Activated CD8-positive, alpha-beta memory T cell treated with anti-CD3 and anti-CD28 coated beads, Interleukin-2, amount 50 U/mL, for 48 hours (primary cell): ENCODE data around the gene CPVL.

Source experiments
- DNase-seq: peaks from one replicate; pipeline ENCODE4 v3.0.0-alpha.2; 2020

Gene CPVL

DNA sequence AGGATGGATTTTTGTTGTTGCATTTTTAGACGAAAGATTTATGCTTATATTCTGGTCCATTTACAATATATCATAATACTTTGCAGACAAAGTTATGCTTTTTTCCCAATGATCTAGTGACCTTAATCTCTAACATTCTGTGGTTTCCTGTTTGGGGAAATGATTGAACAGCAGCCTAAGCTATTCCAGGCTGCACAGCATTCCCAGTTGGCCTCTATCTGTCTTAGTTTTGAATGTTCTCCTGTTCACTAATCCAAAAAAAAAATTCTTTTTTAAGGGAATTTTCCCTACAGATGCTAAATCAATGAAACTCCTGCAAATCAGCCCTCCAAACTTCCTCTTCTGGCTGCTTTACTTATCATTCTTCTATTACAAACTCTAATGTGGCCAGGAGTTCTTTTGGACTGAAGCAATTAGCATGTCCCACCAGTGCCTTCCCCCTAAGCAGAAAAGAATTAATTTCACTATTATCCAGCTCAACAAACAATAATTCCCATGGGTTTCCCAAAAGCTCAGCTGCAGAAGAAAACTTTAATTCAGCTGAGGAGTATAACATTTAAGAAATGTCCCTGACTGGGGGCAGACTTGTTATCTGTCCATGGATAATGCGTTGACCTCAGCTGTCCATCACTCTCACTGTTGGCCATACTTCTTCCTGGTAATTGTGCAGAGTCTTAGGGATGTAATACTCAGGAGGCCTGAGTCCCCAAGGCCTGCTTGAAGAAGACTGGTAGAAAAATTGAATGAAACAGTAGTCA, 106.3 kb downstream of the CPVL start:
- no peak for DNase-seq

DNA sequence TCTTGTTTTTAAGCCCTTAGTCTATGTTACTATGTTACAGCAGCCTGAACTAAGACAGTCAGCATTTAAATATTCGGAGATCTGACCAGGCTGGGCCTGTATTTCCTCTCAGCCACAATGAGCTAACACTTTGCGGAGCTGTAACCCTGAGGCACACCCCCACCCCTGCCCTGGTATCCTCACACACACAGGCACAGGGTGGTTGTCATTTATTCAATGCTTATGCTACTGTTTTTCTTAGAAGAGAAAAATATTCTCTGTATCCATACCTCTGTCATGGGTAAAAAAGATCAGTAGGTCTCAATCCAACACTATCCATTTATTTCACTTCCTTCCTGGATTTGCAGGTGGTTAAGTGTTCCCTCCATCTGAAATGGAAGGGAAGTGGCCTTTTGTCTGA, 107.9 kb downstream of the CPVL start:
- no peak for DNase-seq

DNA sequence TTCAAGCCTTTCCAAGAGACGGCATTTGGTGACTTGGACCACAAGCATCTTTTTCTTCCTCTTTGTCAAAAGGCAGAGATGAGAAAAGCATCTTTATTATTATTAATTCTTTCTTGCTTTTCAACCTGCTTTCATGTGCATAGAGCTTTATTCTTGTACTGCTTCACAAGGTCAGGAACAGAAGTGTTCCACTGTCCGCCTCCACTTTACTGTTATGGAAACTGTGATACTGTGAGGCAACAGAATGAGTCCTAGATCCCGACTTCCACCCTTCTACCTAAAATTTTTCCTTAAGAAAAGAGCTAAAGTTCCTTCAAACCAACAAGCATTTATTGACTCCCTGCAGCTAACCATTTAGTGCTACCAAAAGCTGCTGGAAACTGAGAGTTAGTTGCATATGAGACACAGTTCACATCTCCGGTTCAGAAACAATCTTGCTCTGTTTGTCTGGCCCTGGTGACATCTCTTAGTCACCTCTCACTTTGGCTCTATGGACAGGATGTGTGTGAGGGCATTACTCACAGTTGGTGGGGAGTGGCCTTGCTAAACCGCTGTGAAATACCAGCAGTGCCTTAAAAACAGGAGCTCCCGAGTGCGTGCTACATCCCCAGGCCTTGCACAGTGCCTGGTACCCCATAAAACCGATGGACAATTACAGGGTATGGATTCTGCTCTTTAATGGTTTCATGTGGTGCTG, 111.1 kb downstream of the CPVL start:
- DNase-seq = no peak

GRCh38 chr7:29033584-29033983, 112.8 kb downstream of the CPVL start:
- DNase-seq = no peak

DNA sequence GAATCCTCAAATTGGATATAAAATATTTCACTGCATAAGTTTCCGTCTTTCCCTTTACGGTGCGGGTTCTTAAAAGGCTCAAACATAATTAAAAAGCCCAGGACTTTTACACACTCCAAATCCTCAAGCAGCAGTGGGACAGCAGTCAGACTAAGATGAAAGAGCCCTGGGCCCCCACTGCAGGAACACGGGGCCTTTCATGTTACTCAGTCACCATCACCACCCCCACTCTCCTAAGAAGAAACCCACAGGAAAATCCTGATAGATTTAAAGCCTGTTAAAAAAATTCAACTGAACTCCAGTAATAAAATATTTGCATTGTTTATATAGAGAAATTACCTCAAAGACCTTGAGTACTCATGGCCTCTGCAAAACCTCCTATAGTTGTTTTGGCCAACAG, 114.2 kb downstream of the CPVL start:
- no peak for DNase-seq

- DNase-seq = no peak
These were observed 115.5 kb downstream of the CPVL start for GRCh38 chr7:29030781-29031275.

DNA sequence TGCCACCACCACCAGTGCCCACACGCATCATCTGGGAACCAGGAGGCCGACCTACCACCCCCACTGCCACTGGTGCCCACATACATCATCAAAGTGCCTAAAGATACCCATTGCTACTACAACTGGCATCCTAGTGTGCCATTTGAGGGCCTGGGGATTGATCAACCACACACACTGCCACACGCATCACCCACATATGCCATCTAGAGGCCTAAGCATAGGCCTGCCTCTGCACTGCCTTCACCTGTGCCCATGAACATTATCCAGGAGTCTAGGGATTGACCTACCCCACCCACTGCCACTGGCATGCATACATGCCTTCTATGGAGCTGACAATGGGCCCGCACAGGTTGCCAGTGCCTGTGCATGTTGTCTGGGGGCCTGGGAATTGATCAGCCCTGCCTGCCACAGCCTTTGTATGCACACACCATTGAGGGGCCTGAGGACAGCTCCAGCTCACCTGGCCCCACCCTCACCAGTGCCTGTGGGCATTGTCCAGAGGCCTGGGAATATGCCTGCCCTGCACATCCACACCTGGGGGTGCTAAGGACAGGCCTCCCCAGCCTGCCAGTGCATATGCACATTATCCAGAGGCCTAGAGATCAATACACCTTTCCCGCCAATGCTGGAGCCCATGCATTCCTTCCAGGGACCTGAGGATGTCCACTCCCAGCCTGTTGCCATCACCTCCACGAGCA, 123.9 kb downstream of the CPVL start:
- DNase-seq = no peak

DNA sequence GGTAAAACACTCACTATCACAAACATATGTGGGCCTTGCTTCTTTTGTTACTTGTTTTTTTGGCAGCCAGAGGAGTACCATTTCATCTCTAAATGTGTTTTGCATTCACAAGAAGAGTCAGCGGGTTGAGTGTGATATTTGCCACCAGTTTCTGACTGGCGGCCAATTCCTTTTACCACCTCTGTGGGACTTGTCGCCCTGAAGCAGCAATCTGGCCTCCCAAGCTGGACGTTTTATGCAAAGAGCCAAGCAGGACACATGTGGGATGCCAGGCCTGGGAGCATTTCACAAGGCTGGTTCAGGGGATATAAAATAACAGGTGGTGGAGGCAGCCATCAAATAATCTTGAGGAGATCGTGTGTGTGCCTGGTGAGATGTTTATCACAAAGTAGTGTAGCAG, 126.4 kb downstream of the CPVL start:
- DNase-seq = no peak

DNA sequence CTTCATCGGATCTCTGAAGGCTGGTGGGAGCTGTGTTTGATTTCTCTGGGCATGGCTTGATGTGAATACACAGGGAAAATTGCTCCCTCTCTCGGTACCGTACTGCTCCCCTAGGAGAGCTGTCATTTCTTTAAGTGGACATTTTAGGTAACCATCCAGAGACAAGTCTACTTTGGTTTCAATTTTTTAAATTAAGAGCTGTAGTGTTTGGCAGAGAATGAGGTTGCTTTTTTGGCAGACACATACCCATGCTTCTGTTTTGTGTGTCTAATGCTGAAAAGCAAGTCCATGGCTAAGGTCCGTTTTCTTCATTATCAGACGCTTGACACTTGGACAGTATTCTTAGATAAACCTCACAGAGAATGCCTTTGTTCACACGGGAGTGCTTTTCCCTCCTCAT, 127.0 kb downstream of the CPVL start:
- no peak for DNase-seq

DNA sequence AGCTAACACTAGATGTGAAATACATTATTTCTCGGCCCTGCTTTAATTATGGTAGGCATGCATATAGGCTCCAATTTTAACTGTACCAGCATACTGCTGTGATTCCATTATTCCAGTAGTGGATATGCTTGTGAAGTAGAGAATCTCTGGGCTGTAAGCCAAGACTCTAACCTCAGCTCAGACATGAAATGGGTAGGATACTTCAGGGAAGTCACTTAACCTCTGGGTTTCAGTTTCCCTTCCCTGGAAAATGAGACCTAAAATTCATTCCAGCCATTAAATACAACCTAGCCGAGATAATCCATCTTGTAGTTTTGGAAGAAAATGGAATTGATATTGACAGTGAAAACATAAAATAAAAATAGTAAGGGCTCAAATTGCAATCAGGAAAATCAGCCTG, 128.6 kb downstream of the CPVL start:
- no peak for DNase-seq

DNA sequence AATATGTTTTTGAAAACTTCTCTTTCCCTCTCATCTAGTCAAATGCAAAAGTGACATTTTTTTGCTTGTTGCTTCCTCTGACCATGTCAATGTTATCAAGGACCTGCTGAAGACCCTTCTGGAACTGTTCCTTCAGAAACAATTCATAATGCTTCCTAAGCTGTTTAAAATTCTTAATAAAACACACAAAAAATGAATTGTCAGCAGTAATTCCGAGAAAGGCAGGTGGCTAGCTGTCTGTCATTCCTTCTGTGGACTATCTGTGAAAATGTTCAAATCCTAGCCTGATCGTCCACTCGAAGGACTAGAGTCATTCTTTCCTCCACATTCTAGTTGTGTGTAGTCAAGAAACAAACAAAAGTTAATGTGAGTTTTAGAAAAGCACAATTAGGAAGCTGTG, 131.6 kb downstream of the CPVL start:
- DNase-seq = no peak

DNA sequence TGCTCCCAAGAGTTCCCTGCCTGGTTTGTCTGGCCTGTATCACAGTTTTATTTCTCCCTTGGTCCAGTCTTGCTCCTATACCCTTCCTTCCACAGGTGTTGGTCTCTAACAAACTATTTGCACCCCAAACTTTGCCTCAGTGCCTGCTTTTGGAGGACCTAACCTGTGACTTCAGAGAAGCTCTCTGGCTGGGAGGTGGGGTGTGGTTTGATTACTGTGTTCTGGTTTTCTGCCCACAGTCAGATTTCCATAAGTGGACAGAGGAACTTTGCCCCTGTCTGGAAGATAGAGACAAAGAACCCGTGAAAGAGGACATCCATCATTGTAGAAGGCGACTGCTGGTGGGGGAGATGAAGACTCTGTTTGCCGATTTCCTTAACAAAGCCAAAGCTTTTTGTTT, 132.4 kb downstream of the CPVL start:
- DNase-seq = no peak

DNA sequence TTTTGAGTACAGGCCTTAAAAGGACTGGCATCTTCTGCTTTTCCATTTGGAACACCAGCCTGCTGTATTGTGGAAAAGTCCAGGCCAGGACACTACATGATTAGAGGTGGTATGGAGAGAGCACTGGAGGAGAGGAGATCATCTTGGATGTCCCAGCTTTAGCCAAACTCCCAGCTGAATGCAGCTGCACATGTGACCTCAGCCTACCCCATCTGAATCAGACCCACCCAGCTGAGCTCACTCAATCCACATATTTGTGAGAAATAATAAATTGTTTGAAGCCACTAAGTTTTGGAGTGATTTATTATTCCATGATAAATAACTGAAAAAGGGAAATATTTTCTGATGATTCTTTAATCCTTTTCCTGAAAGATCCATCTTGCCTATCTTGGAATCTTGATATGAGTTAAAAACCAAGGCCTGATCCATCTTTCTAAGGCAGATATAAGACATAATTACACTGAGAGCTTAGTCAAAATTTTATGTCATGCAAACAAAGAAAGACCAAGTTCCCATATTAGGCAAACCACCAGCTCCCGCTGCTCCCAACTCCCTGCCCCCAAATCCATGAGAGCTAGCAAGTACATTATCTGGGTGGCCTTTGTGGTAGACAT, 133.1 kb downstream of the CPVL start:
- DNase-seq = no peak

GRCh38 chr7:29009947-29010346, 136.4 kb downstream of the CPVL start:
- no peak for DNase-seq

GRCh38 chr7:29008590-29008989, 137.7 kb downstream of the CPVL start:
- DNase-seq = no peak

- DNase-seq = no peak
These were observed 139.2 kb downstream of the CPVL start for GRCh38 chr7:29007127-29007526.

DNA sequence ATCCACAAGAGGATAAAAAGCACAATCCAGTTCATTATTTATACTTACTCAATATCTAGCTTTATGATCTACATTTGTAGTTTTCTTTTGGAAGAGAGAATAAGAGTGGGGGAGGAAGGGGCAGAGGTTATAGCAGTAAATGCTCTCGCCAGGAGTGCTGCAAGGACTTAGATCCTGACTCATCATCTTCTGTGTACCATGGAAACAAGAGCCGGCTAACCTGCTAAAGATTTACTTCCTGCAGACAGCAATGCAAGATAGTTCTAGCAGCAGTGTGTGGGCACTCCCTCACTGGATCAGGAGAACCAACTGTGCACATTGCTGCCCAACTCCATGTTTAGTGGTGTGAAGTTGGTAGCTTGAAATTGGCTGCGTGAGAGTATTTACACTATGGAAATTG, 140.5 kb downstream of the CPVL start:
- no peak for DNase-seq

DNA sequence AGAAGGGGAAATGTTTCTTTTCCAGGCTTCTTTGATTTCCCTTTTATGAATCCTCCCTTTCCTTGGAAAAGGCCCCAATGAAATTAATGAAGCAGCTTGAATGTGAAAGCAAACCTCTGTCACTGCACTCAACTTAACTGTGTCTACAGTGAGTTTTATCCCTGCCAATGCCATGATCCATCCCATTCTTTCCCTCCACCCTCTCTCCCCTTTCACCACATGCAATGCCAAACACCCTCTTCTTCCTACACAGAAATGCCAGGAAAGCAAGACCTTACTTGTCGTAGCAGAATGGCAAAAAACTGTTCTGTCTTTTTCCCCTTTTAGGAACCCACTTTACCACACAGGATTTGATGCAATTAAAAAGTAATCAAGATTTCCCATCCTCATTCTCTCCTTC, 140.9 kb downstream of the CPVL start:
- DNase-seq = no peak

DNA sequence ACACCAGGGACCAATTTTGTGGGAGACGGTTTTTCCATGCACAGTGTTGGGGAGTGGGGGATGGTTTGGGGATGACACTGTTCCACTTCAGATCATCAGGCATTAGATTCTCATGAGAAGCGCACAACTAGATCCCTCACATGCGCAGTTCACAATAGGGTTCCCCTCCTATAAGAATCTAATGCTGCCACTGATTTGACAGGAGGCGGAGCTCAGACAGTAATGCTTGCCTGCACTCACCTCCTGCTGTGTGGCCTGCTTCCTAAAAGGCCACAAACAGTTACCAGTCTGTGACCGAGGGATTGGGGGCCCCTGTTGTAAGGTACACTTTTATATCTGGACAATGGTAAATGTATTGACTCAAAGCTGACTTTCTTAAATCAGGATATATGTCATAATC, 142.6 kb downstream of the CPVL start:
- DNase-seq = no peak

DNA sequence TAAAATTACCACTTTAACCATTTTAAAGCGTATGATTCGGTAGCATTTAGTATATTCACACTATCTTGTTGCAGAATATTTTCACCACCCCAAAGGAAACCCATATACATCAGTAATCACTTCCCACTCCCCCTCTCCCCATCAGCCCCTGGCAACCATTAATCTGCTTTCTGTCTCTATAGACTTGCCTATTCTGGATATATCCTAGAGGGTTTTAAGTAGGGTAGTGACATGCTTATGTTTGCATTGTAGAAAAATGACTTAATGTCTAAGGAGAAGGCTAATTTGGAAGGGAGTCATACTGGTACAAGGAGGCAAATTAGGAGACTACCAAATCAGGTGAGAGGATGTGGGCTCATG, 145.6 kb downstream of the CPVL start:
- no peak for DNase-seq

DNA sequence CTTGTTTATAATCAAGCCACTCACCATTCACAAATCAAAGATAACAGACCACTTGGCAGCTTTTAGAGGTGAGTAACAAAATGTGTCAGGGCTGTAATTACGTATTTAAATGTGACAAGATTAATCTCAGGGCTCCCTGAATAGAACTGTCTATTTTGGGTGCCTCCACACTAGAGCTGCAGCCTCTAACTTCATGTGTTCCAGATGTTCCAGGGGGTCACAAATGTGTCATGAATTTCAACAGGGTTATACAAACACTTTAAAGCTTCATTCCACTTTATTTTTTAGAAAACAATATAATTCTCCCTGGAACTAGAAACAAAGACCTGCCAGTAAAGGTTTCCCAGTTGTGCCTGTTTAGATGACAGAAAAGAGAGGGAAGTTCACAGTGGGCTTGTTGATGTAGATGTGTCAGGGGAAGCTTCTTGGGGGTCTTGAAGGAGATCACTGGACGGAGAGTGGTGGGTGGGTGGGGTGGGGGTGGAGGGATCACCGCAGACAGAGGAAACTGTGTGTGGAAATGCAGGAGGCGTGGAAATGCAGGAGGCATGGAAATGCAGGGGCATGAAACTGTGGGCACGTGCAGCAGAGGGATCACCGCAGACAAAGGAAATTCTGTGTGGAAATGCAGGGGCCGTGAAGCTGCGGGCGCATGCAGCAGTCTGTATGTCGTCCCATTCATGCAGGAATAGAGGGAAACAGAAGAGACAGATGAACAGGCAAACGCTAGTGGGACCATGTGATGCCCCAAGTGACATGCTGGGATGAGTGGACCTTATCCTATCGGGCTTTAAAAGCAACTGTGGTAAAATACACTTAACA, 146.2 kb downstream of the CPVL start:
- no peak for DNase-seq

DNA sequence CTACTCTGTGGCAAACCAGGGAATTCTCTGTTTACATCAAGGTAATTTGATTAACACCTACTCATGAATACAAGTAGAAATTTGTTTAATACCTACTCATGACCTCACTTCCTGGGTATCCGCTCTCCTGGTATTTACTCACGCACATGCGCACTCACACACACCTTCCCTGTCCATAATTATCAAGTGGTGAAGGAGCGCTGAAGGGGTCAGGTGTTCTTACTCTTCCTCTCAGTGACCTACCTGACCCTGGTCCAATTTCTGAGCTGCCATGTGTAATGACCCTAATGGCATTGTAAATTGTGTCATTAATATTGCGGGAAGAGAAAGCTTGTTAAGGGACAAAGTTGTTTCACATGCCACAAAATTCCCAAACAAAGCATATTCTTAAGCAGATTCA, 146.9 kb downstream of the CPVL start:
- DNase-seq = no peak

DNA sequence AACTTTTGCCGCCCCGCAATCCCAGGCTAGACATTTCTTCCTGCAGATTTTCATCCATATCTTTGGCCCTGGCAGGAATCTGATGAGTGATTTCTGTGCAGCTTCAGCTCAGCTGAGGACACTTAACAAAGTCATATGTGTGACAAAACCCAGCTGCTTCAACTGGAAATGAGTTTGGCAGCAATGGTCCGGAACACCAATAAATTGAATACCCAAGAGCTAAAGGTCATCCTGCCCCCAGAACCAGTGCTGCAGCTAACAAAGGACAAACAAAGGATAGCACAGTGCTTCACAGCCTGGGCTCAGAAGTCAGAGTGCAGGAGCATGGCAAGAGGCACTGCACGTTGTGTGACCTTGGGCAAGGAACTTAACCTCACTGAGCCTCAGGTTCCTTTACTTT, 148.2 kb downstream of the CPVL start:
- no peak for DNase-seq
